Cardiac muscle cell (in vitro differentiated cells and primary cell): Measurements from ENCODE around the gene ERBB4. TPM values are rescaled to one million over a fixed set of nuclear protein-coding genes. Genes with fewer than 3 reads are reported as not detected.

Experiments used
- DNase-seq, 2 donors: peaks; one replicate each; pipeline versions ENCODE4 v3.0.0 to v3.0.0-alpha.2; 2010 to 2017; ENCODE audit warnings: low read depth in 1 of 2, low spot score in 1 of 2
- H3K27ac ChIP-seq: fragments of 200-600 bp; sonication (generic); 2 replicates; pipeline ENCODE4 v1.5.1; 2016
- H3K27me3 ChIP-seq: fragments of 200-600 bp; sonication (generic); 2 replicates; pipeline ENCODE4 v1.6.0; 2016; ENCODE audit warnings: control low read depth
- H3K36me3 ChIP-seq: fragments of 200-600 bp; sonication (generic); 2 replicates; pipeline ENCODE4 v1.5.1; 2016; ENCODE audit warnings: control low read depth
- H3K4me1 ChIP-seq: fragments of 200-600 bp; sonication (generic); 2 replicates; pipeline ENCODE4 v1.8.1; 2017; ENCODE audit warnings: low read depth, mild to moderate bottlenecking, mixed run types
- H3K4me3 ChIP-seq: fragments of 200-600 bp; sonication (generic); 2 replicates; pipeline ENCODE4 v1.5.1; 2016; ENCODE audit warnings: mild to moderate bottlenecking
- H3K9me3 ChIP-seq: fragments of 200-600 bp; sonication (generic); 2 replicates; pipeline ENCODE4 v1.5.1; 2017; ENCODE audit warnings: low read depth, mild to moderate bottlenecking, control low read depth
- CTCF ChIP-seq: IDR thresholded peaks from 2 replicates; pipeline ENCODE4 v1.5.1; 2012; ENCODE audit warnings: low read depth, mild to moderate bottlenecking, low read length
- polyA plus RNA-seq: library from polyadenylated mRNA; unstranded; fragments of >200 nt; fragmentation: Nextera tagmentation; extraction: Ambion mirVana; gene quantifications from 2 replicates; pipeline ENCODE4 v1.2.1, GENCODE V29; 2016
- total RNA-seq: library from RNA; depleted of rRNA; stranded (reverse); fragments of >200 nt; gene quantifications from 2 replicates; pipeline ENCODE4 v1.2.3, GENCODE V29; 2016

The ERBB4 gene
- total and polyA plus RNA-seq, 2 experiments from 2014 or later = 38.1 to 42.1 TPM

DNA sequence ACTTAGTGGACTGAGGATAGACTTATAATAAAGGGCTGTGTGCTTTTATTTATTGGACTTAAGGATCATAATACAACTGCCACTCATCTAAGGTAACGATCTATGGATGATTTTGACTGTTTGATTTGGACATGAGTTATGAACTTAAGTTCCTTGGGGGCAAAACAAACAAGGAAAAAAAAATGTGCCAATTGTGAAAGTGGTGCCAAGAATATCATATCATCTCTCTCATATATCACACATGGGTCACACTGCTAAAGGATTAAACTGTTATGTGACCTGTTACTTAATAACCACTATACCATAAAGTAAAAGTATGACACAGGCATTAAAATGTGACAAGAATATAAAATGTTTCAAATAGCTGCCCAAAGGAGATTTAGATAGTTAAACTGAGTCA, 886.3 kb downstream of the ERBB4 start:
- no peak overlapping the region for H3K4me3 ChIP-seq
- H3K27ac ChIP-seq = no peak overlapping the region
- no peaks in the 10 kb centered on the region for H3K36me3 ChIP-seq
- no peaks in the 10 kb centered on the region for H3K9me3 ChIP-seq
- no peak for DNase-seq
- H3K4me1 ChIP-seq = no peaks in the 10 kb centered on the region
- TF ChIP-seq CTCF = no peak
- no peaks in the 10 kb centered on the region for H3K27me3 ChIP-seq

DNA sequence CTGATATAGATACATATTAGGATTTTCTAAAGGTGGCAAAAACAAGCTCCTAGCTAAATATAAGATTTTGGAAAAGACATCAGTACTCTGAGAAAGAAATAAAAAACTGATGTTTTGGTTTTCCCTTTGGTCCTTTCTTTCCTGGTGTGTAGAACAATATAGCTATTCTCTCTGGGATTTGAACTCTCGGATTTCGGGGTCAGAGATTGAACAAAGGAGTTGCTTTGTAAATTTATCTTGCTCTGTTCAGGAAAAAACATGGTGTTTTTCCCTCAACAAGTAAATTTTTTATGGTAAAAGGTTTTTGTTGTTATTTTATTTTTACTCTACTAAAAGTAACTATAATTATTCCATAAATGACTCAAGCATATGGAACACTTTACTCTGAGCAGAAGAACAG, 889.3 kb downstream of the ERBB4 start:
- Histone ChIP-seq H3K27ac (no peak overlapping the region), H3K27me3 (no peaks in the 10 kb centered on the region), H3K4me1 (no peaks in the 10 kb centered on the region), H3K9me3 (no peaks in the 10 kb centered on the region), H3K4me3 (no peak overlapping the region), H3K36me3 (no peaks in the 10 kb centered on the region)
- DNase-seq = no peak
- no peak for TF ChIP-seq CTCF

DNA sequence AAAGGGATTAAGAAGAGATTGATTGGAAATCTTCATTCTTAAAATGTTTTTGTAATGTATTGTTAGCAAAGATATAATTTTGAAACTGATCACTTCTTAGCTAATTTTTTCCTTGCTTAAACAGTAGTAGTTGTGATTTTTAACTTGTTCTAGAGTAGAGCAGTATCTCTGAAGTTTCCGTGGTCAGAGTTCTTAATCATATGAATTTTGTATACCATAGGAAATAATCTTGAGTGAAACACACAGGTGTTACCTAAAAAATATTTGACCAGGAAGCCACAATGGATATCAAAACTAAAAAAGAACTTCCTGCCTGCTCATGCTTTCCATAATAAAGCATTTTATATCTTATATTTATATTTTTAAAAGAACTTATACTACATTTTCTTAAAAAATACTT, 907.1 kb downstream of the ERBB4 start:
- no peaks in the 10 kb centered on the region for H3K27me3 ChIP-seq
- no peak for DNase-seq
- H3K9me3 ChIP-seq = no peaks in the 10 kb centered on the region
- no peaks in the 10 kb centered on the region for H3K4me1 ChIP-seq
- no peak for TF ChIP-seq CTCF
- H3K27ac ChIP-seq = no peak overlapping the region
- no peaks in the 10 kb centered on the region for H3K36me3 ChIP-seq
- no peak overlapping the region for H3K4me3 ChIP-seq

DNA sequence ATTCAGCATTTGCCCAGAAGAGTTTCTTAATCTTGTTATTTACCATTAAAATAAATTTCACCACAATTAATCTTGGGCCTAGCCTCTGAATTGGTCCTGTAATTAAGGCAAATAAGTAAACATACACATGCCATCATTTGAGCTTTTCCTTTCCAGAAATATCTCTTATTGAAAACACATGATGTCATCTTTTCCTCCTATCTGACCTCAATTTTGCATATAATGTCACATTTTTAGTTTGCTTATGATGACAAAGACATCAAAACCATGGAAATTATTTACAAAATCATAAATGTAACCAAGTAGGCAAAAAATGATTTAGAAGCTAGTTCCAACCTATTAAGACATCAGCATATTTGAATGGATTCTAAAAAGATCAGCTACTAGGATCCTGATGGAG, 915.5 kb downstream of the ERBB4 start:
- TF ChIP-seq CTCF = no peak
- H3K27ac ChIP-seq = no peak overlapping the region
- no peaks in the 10 kb centered on the region for H3K4me1 ChIP-seq
- DNase-seq = no peak
- H3K4me3 ChIP-seq = no peak overlapping the region
- no peaks in the 10 kb centered on the region for H3K9me3 ChIP-seq
- H3K27me3 ChIP-seq = no peaks in the 10 kb centered on the region
- H3K36me3 ChIP-seq = peaks cover 4% of the 10 kb centered on the region

- Histone ChIP-seq H3K9me3 (no peaks in the 10 kb centered on the region), H3K27me3 (no peaks in the 10 kb centered on the region), H3K4me1 (no peaks in the 10 kb centered on the region), H3K4me3 (no peak overlapping the region), H3K36me3 (peaks cover 9% of the 10 kb centered on the region), H3K27ac (no peak overlapping the region)
- no peak for DNase-seq
- no peak for TF ChIP-seq CTCF
Observed at GRCh38 chr2:211620986-211621385, 917.6 kb downstream of the ERBB4 start.

DNA sequence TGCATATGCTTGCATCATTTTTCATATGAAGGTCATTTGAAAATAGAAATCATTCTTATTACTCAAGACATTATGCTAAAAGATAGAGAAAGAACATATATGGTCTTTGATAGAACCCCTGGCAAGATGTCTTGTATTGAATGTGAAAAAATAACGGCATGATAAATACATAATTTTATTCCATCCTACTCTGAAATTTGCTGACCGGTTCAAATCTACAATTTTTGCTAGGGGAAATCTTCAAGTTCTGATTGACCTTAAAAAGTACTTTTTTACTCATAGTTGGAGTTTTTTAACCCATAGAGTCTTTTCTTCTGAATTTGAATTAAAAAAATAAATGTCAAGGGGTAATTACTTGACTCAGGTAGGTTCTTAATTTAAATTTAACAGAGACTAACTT, 920.8 kb downstream of the ERBB4 start:
- no peak for DNase-seq
- peaks cover 9% of the 10 kb centered on the region for H3K36me3 ChIP-seq
- no peaks in the 10 kb centered on the region for H3K4me1 ChIP-seq
- H3K27me3 ChIP-seq = no peaks in the 10 kb centered on the region
- no peak for TF ChIP-seq CTCF
- no peak overlapping the region for H3K4me3 ChIP-seq
- no peaks in the 10 kb centered on the region for H3K9me3 ChIP-seq
- H3K27ac ChIP-seq = no peak overlapping the region
